PFSK-1 (cell line): ENCODE measurements around the gene SAMD13.

ENCODE experiments used
- POLR2AphosphoS5 ChIP-seq: IDR thresholded peaks from 2 replicates; pipeline ENCODE4 v1.6.1; 2012; ENCODE audit warnings: low read depth, mild to moderate bottlenecking, control low read depth, low read length, moderate library complexity
- SIN3A ChIP-seq: IDR thresholded peaks from 2 replicates; pipeline ENCODE4 v1.6.1; 2012; ENCODE audit warnings: mild to moderate bottlenecking, low read length, moderate library complexity, borderline replicate concordance; ENCODE audit not compliant: insufficient read depth
- TAF1 ChIP-seq: IDR thresholded peaks from 2 replicates; pipeline ENCODE4 v1.6.1; 2012; ENCODE audit warnings: low read length, control low read depth, borderline replicate concordance; ENCODE audit not compliant: insufficient read depth

DNA sequence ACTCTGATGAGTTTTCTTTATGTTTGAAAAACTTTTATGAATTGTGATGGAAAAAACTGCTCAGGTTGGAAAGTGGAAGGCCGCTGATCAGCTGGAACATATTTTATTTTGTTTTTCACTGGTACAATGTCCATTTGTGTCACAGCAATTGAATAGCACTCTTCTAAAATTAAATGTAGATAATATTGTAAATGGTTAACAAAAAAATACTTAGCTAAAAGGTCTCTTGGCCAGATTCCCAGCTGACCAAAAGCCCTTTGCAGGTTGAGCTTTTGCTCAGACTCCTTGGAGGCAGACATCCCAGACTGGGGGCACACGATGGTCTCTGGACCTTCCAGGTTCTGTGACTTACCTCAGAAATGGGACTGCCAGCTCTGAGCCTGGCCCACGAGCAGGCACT, 26.3 kb downstream of the SAMD13 start:
- TF ChIP-seq TAF1, result no peak
- no peak for TF ChIP-seq SIN3A
- no peak for TF ChIP-seq POLR2AphosphoS5
